HK-2 (cell line): ENCODE results near the gene PLCB4.

Source experiments
- DNase-seq: peaks from one replicate; pipeline ENCODE4 v3.0.0-alpha.2; 2018; ENCODE audit not compliant: unreplicated experiment

The PLCB4 gene

GRCh38 chr20:9103955-9104354 lies 35.1 kb downstream of the PLCB4 start:
- peak; percentile 74 for DNase-seq

GRCh38 chr20:9108260-9108659 lies 39.4 kb downstream of the PLCB4 start:
- DNase-seq = no peak

- DNase-seq = no peak
These were observed 40.7 kb downstream of the PLCB4 start for GRCh38 chr20:9109566-9109965.

- DNase-seq = no peak
These were observed 41.5 kb downstream of the PLCB4 start for GRCh38 chr20:9110365-9110764.

GRCh38 chr20:9110916-9111432 lies 42.1 kb downstream of the PLCB4 start:
- DNase-seq = no peak

GRCh38 chr20:9112541-9113515 lies 43.9 kb downstream of the PLCB4 start:
- DNase-seq = no peak

GRCh38 chr20:9114709-9115108 lies 45.8 kb downstream of the PLCB4 start:
- DNase-seq = no peak

GRCh38 chr20:9117548-9117947 lies 48.7 kb downstream of the PLCB4 start:
- DNase-seq = no peak

- no peak for DNase-seq
These were observed 50.9 kb downstream of the PLCB4 start for GRCh38 chr20:9119776-9120175.

- no peak for DNase-seq
These were observed 52.3 kb downstream of the PLCB4 start for GRCh38 chr20:9121211-9121610.

- DNase-seq = no peak
These were observed 53.7 kb downstream of the PLCB4 start for GRCh38 chr20:9122571-9122970.

GRCh38 chr20:9126527-9126926 lies 57.6 kb downstream of the PLCB4 start:
- no peak for DNase-seq

- DNase-seq = no peak
These were observed 59.7 kb downstream of the PLCB4 start for GRCh38 chr20:9128568-9128967.

GRCh38 chr20:9129756-9130155 lies 60.9 kb downstream of the PLCB4 start:
- no peak for DNase-seq

- DNase-seq = no peak
These were observed 61.6 kb downstream of the PLCB4 start for GRCh38 chr20:9130521-9130920.

- DNase-seq = no peak
These were observed 63.0 kb downstream of the PLCB4 start for GRCh38 chr20:9131841-9132240.

- no peak for DNase-seq
These were observed 65.5 kb downstream of the PLCB4 start for GRCh38 chr20:9134346-9134745.

- DNase-seq = no peak
These were observed 67.2 kb downstream of the PLCB4 start for GRCh38 chr20:9136114-9136513.

GRCh38 chr20:9137001-9137400 lies 68.1 kb downstream of the PLCB4 start:
- DNase-seq = no peak

GRCh38 chr20:9139106-9139833 lies 70.4 kb downstream of the PLCB4 start:
- no peak for DNase-seq

- no peak for DNase-seq
These were observed 71.4 kb downstream of the PLCB4 start for GRCh38 chr20:9140162-9140760.

- DNase-seq = no peak
These were observed 72.2 kb downstream of the PLCB4 start for GRCh38 chr20:9141070-9141469.
